ENCODE data around the gene CCDC91.
"Not testable (repeated sequence)": the region's sequence is repeated elsewhere in the genome, so short reads cannot be mapped to it uniquely, and the experiment has no call there.

CCDC91 gene

DNA sequence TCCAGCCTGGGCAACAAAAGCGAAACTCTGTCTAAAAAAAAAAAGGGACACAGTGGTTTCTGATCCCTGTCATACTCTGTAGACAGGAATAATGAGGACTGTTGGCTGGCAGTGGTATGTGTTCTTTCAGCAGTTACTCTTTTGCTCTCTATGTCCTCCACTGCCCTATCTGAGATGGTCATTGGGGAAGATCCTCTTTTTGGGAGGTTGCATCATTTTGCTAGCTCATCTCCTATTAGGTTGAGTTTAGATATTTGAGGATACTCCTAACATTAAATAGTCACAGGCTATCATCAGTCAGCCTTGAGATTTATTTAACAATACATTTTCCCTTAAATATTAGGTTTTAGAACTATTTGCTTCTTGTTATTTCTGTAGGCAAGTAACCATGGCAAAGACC lies 5.9 kb upstream of the CCDC91 start:
- no peak for DNase-seq (ENCODE audit: low spot score)

DNA sequence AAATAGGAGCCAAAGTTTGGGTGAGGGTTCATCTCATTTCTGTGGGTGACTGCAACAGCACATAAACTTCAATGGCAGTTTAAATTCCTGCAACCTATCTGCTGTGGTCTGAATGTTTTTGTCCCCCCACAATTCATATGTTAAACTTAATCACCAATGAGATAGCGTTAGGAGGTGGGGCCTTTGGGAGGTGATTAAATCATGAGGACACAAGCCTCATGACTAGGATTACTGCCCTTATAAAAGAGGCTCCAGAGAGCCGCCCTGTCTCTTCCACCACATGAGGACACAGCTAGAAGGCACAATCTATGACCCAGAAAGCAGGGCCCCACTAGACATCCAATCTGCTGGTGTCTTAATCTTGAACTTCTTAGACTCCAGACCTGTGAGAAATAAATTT lies 3.8 kb upstream of the CCDC91 start:
- no peak for DNase-seq (ENCODE audit: low spot score)

DNA sequence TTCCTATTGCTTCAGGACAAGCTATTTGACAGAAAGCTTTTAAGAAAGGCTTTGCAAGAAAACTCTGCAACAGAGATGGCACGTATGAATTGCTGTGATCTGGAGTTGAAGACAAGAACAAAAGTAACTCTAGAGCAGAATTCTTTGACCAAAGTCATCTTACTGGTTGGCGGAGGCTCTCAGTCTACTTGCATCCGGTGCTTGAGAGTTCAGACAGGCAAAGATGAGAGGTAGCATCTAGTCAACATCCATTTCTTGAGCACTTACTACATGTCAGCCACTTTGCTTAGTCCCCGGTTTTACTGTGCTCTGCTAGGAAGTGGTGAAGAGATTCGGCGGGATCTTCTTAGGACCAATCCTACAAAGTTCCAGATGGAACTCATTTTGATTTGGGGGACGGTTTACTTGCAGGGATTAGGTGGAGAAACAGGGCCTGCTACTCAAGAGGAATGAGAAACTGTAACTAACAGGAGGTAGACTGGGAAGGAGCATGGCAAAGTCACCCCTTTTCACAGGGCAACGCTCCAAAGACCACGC lies 404 bp upstream of the CCDC91 start:
- no peak for DNase-seq (ENCODE audit: low spot score)

DNA sequence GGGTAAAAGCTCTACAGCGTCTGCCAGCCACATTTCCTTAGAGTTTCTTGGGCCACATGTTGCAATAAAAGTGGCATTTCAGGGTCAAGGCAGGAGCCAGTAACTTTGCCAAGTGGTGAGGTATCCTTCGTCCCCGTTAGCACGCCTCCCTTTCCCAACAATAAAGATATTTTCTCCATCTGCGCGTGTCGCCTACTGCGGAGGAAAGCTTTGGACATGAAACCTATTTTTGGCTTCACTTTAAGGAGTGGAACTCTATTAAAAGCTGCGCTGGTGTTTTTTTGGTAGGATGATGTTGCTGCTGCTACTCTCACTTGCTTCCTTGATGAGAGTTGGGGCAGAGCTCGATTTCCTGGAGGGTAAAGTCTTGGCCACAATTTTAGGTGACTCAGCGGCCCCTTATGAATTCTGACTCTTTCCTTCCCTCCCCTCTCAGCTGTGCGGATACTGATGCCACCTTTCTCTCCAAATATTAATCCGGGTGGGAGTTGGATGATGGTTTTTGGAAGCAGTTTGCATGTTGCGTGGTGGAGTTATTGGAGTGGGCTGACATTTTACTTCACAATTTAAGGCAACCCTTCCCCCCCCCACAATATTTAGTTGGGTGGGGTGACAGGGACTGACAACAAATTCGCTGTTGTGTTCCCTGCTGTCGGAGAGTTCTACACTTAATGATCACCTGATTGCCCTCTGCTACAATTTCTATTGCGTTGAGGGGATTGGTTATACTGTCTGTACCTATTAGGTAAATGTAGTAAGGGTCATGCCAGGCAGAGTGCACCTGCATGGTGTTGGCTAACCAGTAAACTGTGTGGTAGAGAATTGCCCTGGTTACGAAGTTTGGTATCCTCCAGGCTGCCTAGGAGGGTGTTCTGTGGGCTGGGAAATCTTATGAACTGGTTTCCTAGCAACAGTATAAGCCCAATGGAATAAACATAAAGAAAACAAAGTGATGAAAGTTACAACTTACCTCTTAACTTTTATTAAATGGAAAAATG lies 1.1 kb downstream of the CCDC91 start:
- DNase-seq (ENCODE audit: low spot score) = no peak

DNA sequence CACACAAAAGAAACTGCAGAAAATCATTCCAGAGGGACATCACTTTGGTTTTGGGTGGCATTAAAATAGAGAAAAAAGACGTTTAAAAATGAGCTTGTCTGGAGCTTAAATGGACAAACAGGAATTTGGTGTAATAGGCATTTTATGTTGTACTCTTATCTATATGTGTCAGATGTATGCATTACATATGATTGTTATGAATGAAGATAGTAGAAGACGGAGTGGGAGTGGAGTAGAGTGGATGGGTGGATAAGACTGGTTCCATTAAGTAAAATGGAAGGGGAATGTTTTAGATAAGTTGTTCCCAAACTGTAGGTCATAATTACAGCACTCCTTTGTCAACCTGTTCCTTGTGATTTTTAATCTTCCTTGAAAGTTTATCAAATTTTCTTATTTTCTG lies 1.9 kb downstream of the CCDC91 start:
- DNase-seq (ENCODE audit: low spot score) = no peak

DNA sequence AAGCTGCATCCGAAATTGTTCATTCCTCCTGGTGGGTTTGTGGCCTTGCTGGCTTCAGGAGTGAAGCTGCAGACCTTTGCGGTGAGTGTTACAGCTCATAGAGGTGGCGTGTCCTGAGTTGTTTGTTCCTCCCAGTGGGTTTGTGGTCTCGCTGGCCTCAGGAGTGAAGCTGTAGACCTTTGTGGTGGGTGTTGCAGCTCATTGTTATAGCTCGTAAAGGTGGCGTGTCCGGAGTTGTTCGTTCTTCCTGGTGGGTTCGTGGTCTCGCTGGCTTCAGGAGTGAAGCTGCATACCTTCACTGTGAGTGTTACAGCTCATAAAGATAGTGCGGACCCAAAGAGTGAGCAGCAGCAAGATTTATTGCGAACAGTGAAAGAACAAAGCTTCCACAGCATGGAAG lies 4.4 kb downstream of the CCDC91 start:
- not testable (repeated sequence) for DNase-seq (ENCODE audit: low spot score)

DNA sequence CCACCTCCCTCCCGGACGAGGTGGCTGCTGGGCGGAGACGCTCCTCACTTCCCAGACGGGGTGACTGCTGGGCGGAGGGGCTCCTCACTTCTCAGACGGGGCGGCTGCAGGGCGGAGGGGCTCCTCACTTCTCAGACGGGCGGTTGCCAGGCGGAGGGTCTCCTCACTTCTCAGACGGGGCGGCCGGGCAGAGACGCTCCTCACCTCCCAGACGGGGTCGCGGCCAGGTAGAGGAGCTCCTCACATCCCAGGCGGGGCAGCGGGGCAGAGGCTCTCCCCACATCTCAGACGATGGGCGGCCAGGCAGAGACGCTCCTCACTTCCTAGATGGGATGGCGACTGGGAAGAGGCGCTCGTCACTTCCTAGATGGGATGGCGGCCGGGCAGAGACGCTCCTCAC lies 10.9 kb downstream of the CCDC91 start:
- DNase-seq (ENCODE audit: low spot score) = not testable (repeated sequence)

DNA sequence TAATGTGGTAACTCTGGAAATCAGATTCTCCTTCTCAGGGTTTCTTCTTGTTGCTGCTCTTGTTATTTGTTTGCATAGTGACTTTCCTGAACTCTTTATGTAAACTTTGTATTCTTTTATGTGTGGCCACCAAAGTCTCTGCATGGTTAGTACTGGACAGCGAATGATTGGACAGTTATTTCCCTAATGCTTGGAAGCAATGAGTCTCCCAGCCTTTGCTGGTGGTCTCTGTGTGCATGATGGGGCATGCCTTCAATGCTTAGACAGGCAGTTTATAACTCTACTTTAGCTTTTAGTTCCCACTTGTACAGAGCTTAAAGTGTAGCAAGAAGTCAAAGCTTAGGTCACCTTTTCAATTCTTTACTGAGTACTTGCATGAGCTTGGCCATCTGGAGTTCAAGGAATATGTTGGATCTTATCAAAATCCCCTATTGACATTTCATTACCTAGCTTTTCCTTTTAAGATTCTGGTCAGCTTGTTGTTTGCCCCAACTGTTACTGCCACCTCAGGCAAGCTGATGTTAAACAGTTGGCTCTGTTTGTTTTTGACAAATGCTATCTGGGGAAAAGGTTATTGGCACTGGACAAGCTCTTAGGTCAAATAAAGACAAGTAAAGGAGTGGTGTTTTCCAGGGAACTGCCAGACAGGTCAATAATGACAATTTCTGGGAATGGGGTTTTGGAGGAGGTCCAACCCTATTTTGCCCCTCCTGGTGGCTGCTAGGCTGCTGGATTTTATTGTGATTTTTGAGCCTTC lies 12.3 kb downstream of the CCDC91 start:
- no peak for DNase-seq (ENCODE audit: low spot score)

DNA sequence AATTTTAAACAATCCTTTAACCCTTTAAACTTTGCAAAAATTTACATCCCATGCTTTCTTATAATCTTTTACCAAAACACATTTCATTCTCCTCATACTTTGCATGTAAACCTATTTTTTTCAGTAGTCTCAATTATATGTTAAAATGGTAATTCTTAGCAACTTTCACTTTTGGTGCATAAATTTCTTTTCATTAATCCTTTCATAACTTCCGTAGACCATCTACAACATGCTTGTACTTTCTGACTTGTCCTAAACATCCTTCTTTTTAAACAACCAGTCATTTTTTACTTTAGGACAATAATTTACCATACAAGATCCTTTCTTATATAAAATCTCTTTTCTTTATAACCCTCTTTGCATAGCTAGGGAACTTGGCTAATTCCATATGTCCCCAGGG lies 19.5 kb downstream of the CCDC91 start:
- no peak for DNase-seq (ENCODE audit: low spot score)

DNA sequence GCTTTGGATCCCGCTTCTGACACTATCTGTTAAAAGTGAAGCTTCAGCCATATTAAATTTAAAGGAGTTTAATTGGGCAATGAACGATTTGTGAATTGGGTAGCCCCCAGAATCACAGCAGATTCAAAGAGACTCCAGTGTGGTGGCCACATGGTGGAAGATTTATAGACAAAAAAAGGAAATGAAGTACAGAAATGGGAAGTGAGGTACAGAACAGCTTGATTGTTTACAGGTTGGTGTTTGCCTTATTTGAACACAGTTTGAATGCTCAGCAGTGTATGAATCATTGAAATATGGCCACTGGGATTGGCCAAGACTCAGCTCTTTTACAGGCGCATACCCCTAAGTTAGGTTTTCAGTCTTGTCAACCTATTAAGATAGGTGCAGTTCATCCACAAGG lies 21.9 kb downstream of the CCDC91 start:
- no peak for DNase-seq (ENCODE audit: low spot score)

DNA sequence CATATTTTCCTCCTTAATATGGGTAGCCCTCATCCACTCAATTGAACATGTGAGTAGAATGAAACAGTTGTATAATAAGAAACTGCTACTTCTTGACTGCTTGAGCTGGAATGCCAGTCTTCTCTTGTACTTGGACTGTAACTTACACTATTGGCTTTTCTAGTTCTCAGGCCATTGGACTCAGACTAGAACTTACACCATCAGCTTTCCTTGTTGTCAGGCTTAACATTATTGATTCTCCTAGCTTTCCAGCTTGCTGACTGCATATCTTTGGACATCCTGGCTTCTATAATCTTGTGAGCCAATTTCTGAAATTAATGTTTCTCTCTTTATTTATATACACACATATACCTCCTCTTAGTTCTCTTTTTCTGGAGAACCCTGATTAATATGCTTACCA lies 24.8 kb downstream of the CCDC91 start:
- no peak for DNase-seq (ENCODE audit: low spot score)

DNA sequence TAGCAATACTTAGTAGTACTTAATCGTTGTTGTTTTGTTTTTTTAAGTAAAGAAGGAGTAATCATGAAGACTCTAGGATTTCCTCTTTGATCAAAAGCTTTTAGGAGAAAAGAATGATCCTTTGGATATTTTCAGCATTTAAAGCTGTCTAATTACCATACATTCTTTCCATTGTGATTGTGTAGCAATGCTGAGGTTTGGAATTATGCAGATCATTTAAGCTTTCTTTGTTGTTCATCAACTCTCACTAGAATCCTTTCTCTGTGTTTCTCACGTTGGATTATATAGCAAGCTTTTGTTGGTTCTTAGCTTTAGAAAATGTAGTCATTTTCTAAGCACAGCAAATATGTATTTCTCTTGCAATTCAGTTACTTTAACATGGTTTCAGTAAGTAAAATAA lies 25.8 kb downstream of the CCDC91 start:
- no peak for DNase-seq (ENCODE audit: low spot score)

DNA sequence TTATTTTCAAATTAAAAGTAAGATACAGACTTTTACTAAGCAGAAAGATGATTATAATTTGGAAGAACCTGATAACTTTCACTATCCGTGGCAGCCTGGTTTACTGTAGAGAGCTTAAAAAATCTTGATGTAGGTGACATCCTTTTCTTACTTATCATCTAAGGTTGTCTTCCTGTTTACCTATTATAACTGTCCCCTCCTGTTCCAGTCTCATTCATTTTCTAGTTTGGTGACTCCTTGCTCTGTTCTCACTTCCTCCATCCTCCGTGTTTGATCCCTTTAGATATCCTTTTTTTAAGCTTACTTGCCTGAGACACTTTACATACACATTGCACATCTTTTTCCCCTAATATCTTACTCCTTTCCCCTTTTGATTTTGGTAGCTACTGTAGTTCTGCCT lies 27.5 kb downstream of the CCDC91 start:
- no peak for DNase-seq (ENCODE audit: low spot score)

DNA sequence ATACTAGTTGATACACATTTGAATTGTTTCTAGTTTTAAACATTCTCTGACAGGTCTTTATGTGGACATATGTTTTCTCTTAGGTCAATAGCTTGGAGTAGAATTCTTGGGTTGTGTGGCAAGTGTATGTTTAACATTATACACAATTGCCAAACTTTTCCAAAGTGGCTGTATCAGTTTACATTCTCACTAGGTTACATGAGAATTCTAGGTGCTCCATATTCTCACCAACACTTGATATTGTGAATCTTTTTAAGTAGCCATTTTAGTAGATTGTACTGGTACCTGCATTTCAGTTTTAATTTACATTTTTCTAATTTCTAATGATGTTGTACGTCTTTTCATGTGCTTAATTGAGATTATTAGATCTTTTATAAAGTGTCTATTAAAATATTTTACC lies 28.6 kb downstream of the CCDC91 start:
- no peak for DNase-seq (ENCODE audit: low spot score)

DNA sequence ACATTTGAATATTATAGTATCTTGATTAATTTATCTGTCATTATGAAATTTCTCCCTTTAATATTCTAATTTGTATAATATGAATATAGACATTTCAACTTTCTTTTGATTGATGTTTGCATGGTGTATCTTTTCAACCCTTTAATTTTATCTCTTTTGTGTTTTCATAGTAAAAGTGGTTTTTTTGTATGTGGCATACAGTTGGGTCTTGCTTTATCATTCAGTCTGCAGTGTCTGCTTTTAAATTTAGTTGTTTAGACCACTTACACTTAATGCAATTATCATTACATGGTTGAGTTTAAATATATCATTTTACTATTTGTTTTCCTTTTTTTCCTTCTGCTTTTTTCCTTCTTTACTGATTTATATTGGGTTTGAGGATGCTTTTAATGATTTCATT lies 29.6 kb downstream of the CCDC91 start:
- no peak for DNase-seq (ENCODE audit: low spot score)

DNA sequence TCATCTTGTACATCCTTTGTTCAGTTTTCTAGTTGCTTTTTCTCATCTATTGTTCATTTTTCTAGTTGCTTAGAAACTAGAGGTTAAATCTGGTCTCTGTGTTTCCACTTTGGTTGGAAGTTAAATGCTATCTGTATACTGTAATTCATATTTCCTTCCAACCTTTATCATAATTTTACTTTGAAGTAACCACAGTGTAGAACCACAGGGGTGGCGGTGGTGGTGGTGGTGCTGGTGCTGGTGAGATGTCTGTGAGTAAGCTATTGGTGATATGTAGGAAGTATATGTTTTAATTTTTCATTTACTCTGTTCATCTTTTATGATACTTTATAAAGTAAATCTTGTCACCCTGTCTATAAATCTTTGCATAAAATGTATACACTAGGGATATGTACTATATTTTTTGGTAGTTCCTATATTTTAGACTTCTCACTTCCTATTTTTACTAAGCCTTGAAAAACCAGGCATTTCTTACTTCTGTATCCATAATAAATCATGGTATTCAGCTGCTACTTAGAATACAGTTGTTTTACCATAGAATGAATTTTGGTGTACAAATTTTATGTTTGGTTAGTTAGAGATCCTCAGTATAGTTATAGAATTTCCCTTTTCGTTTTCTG lies 31.9 kb downstream of the CCDC91 start:
- no peak for DNase-seq (ENCODE audit: low spot score)

DNA sequence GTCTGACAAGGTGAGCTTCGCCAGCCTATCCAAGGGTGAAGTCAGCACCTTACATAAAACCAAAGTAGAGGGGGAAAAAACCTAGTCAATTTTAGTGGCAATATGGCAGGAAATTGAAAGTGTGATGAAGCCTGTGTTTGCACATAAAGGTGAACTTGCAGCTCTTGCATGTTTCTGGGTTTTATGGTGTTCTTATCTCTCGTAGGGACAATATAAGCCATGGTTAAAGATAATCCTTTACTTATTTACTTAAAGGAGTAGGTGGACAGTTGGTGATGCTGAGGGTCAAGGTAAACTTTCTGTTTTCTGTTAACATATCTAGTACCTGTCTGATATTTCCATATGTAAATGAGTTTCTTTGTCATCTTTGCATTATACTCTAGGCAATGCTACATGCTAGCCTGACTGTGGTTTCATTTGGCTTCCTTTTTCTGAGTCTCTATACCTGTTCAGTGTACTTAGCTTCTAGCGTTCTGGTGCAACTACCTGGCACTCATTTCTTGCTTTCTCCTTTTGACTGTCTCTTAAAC lies 32.8 kb downstream of the CCDC91 start:
- no peak for DNase-seq (ENCODE audit: low spot score)

DNA sequence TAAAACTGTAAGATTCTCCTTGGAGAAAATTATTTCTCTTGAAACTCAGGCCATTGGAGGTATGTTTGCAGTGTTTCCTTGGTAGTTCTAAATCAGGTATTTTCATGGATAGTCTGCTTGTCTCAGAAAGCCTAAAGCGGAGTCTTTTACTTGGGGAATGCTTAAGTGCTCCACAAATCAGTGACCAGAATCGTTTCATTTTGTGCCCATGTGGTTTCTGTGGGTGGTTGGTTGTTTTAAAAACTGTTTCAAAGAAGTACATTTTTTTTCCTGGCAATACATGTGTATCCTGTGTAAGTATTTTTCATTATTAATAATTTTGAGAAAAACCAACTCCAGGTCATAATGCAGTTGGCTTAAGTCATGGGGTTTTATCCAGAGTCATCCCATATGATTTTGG lies 33.6 kb downstream of the CCDC91 start:
- DNase-seq (ENCODE audit: low spot score) = no peak

DNA sequence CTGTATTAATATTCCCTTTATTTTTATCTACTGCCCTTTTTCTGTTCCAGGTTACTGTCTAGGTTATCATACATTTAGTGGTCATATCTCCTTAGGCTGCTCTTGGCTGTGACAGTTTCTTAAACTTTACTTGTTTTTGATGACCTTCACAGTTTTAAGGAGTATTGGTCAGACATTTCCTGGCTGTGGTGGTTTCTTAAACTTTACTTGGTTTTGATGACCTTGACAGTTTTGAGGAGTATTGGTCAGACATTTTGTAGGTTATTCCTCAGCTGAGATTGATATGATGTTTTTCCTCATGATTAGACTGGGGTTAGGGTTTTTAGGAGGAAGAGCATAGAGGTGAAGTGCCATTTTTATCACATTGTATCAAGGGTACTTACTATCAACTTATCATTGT lies 36.4 kb downstream of the CCDC91 start:
- DNase-seq (ENCODE audit: low spot score) = no peak

DNA sequence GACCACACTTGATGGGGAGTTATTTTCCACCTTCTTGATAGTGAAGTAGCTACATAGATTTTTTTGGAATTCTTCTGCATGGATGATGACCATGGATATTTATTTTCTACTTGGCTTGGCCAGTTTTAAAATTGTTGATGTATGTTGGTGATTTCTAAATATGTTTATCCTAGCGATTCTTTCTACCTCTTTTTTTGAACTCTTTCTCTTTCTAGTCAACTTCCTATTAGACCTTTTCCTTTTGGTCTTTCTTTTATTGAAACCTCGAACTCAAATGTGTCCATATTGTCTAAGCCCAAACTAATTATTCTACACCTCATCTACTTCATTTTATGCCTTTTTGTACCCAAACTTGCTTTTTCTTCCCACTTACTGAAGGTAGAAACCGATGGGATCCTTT lies 37.0 kb downstream of the CCDC91 start:
- no peak for DNase-seq (ENCODE audit: low spot score)

DNA sequence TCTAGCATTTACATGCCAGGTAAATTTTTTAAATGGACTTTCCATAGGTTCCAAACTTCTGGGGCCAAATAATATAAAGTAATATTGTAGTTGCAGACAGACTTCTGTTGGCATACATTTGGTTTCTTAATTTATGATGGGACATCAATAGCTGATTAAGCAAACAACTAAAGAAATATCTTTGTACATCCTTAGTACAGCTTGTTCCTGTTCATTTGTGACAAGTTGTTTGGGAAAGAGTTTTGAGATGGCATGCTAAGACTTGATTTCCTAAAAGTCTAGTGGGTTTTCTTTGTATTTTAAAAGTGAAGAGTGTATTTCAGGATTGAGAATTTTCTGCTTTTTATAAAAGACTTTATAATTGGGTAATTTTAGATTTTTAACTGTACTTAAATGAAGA lies 41.0 kb downstream of the CCDC91 start:
- DNase-seq (ENCODE audit: low spot score) = no peak

DNA sequence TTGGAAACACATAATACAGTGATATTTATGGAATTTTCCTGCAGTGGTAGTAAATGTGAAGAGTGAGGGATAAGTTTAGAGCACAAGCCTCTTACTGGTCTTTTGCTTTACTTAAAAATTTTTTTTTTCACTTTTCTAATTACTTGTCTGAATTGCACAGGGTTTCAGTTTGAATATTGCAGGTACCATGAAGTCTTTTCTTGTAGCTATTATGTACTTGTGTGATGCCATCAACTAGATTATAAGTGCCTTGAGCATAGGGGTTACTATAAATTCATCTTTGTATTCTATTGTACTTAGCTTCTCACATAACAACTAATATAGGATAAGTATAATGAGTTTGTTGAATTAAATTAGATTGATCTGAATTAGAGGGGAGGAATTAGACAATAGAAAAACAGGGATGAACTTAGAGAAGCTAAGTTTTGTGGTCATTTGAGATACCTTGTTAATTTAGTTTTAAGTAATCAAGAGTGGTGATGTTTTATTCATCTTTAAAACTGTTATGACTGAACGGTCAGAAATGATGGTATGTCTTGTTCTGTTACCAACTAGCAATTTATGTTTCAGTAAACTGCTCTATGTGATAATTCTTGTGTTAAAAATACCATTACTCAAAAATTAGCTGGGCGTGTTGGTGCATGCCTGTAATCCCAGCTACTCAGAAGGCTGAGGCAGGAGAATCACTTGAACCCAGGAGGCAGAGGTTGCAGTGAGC lies 42.1 kb downstream of the CCDC91 start:
- no peak for DNase-seq (ENCODE audit: low spot score)
